Tibial nerve (tissue), 3 donors: ENCODE data around the gene TRIM37.

Experiments
- CTCF ChIP-seq, 5 experiments: fragments of 200-600 bp in 3 of 5; fragments of 450-650 bp in 2 of 5; sonication (generic) in 3 of 5; IDR thresholded peaks; one replicate each; pipeline ENCODE4 v1.5.1; 2016 to 2019; ENCODE audit warnings: antibody characterized with exemption in 5 of 5, mild to moderate bottlenecking in 3 of 5, moderate library complexity in 2 of 5
- POLR2A ChIP-seq, 2 donors: fragments of 450-650 bp; IDR thresholded peaks; one replicate each; pipeline ENCODE4 v1.6.1; 2017; ENCODE audit warnings: antibody characterized with exemption in 2 of 2, mild to moderate bottlenecking in 2 of 2, moderate library complexity in 2 of 2

DNA sequence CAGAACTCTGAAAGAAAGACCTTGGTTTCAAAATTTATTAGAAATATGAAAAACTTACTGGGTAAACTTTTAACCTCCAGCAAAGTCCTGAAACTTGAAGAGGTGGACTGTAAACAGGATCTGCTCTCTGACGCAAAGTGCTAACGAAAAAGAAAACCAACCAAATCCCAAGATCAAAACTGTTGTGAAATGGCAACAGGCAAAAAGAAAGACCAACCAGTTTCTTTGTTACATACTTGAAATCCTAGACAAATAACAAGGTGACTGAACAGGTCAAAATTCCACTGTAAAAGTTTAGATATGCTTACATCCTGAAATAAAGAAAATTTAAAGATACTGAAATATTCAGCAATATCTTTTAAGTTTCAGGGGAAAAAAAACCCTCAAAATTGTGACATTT is 44.2 kb downstream of the TRIM37 start:
- TF ChIP-seq CTCF (IDR thresholded peaks at IDR 0.05) (no peak), POLR2A (IDR thresholded peaks at IDR 0.05) (no peak)
